PFSK-1 (cell line): Measurements from ENCODE around the gene SIRT2.

Source experiments
- FOXP2 ChIP-seq: optimal IDR thresholded peaks from 2 replicates; pipeline ENCODE3; 2011; ENCODE audit warnings: borderline replicate concordance, control low read depth, inconsistent platforms; ENCODE audit not compliant: insufficient read depth; ENCODE audit errors: extremely low read length, extremely low read depth
- POLR2AphosphoS5 ChIP-seq: IDR thresholded peaks from 2 replicates; pipeline ENCODE4 v1.6.1; 2012; ENCODE audit warnings: low read depth, mild to moderate bottlenecking, control low read depth, low read length, moderate library complexity
- REST ChIP-seq, 2 experiments: IDR thresholded peaks; 2 replicates each; pipeline versions ENCODE4 v1.6.1 to v1.8.0; 2011 to 2012; ENCODE audit warnings: low read depth in 2 of 2, low read length in 2 of 2, control low read depth in 1 of 2, inconsistent platforms in 1 of 2, mild to moderate bottlenecking in 1 of 2, moderate library complexity in 1 of 2; ENCODE audit not compliant: insufficient read depth in 1 of 2
- SIN3A ChIP-seq: IDR thresholded peaks from 2 replicates; pipeline ENCODE4 v1.6.1; 2012; ENCODE audit warnings: mild to moderate bottlenecking, low read length, moderate library complexity, borderline replicate concordance; ENCODE audit not compliant: insufficient read depth

DNA sequence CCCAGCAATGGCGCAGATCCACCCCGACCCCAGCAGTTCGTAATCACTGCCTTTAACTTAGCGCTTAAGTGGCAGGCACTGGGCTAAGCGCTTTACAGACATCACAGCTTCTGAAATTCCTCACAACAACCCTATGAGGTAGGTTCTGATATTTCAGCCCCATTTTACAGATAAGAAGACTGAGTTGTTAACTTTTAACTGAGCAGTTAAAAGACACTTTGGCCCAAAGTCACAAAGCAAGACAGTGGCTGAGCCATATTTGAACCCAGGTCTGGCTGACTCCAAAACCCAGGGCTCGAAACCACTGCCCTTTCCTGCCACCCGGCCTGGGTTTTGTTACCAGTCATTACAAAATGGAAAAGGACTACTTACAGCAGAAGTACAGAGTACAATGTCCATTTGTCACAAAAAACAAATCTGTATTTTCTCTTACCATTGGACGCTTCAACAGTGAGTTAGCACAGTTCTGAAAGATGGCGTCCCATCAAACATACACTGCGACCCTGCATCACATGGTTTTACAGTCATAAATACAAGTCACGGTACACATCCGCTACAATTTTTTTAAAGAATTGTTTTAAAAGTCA is 58.1 kb downstream of the SIRT2 start:
- no peak for TF ChIP-seq REST (IDR thresholded peaks at IDR 0.05; ENCODE audit: insufficient read depth in 1 of 2, low read depth in 2 of 2, low read length in 2 of 2)
- no peak for TF ChIP-seq POLR2AphosphoS5
- no peak for TF ChIP-seq FOXP2
- no peak for TF ChIP-seq SIN3A
